Measurements from ENCODE around the gene PSMD2.

PSMD2 gene

DNA sequence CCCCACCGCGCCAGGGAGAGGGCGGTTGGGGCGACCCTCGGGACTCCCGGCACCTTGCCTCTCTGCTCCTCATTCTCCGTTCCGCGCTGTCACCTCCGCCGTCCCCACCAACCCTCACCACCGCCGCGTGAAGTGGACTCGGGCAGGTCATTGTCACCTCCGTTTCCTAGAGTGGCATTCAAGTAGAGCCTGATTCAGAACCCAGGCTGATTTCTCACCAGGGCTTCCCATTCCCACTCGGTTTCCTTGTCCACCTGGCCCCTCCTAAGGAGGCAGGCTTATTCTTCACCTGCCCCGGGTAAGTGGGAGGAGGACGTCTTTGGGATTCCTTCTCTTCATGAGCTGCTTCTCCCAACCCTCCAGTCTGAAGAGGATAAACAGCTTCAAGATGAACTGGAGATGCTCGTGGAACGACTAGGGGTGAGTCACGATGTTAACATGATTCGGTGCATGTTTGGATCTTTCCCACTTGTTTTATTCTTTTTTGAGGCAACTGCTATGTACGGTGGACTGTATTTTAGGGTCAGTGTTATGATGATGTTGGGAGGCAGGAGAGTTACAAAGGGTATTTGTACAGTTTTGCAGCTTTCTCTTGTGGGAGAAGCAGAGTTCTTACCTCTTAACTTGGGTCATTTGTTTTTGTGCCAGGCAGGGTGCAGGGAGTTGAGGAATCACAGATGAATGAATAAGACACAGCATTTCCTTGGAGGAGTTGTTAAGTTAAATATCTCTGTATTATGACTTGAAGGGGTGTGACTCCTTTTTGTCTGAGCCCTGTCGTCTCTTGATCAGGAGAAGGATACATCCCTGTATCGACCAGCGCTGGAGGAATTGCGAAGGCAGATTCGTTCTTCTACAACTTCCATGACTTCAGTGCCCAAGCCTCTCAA is 692 bp downstream of the PSMD2 start:
- peak overlapping the region; percentile 93 for H3K4me3 ChIP-seq (ENCODE audit: low read depth, low read length)
- peak; percentile 64 for DNase-seq (ENCODE audit: low read depth)
- no peak for TF ChIP-seq CTCF (conservative IDR thresholded peaks at IDR 0.05; ENCODE audit: low read depth, low read length)

GRCh38 chr3:184300378-184300720 is 1.3 kb downstream of the PSMD2 start:
- DNase-seq (ENCODE audit: low read depth): peak; percentile 27
- peak overlapping the region; percentile 93 for H3K4me3 ChIP-seq (ENCODE audit: low read depth, low read length)
- no peak for TF ChIP-seq CTCF (conservative IDR thresholded peaks at IDR 0.05; ENCODE audit: low read depth, low read length)

DNA sequence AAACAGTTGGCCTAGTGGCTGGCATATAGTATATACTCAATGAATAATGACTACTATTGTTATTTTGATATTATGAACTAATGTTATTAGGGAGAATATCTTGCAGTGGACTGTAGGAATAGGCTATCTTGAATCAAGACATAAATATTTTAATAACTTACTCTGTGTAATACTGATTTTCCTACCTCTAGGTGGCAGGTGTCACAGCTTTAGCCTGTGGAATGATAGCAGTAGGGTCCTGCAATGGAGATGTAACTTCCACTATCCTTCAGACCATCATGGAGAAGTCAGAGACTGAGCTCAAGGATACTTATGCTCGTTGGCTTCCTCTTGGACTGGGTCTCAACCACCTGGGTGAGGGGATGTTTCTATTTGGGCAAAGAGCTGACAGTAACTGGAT is 6.5 kb downstream of the PSMD2 start:
- no peak overlapping the region for H3K4me3 ChIP-seq (ENCODE audit: low read depth, low read length)
- peak; percentile 59 for DNase-seq (ENCODE audit: low read depth)
- TF ChIP-seq CTCF (conservative IDR thresholded peaks at IDR 0.05; ENCODE audit: low read depth, low read length): peak; percentile 58

GRCh38 chr3:184306341-184306972 is 7.4 kb downstream of the PSMD2 start:
- TF ChIP-seq CTCF (conservative IDR thresholded peaks at IDR 0.05; ENCODE audit: low read depth, low read length): no peak
- no peak for DNase-seq (ENCODE audit: low read depth)
- no peak overlapping the region for H3K4me3 ChIP-seq (ENCODE audit: low read depth, low read length)

DNA sequence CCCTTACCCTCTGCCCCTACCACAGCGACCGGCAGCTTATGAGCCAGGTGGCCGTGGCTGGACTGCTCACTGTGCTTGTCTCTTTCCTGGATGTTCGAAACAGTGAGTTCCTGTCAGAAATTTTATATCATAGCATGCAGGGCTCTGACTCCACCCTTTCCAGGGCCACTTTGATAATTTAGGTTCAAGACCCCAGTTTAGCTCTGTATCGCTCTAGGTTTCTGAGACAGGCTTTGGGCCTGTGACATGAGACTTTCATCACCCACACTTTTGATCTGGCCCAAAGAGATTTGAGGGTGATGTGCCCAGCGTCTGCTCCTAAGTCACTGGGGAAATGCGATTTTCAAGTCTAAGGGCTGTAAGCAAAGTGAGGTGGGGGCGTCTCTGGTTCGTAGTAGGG is 8.9 kb downstream of the PSMD2 start:
- no peak for DNase-seq (ENCODE audit: low read depth)
- no peak overlapping the region for H3K4me3 ChIP-seq (ENCODE audit: low read depth, low read length)
- no peak for TF ChIP-seq CTCF (conservative IDR thresholded peaks at IDR 0.05; ENCODE audit: low read depth, low read length)

DNA sequence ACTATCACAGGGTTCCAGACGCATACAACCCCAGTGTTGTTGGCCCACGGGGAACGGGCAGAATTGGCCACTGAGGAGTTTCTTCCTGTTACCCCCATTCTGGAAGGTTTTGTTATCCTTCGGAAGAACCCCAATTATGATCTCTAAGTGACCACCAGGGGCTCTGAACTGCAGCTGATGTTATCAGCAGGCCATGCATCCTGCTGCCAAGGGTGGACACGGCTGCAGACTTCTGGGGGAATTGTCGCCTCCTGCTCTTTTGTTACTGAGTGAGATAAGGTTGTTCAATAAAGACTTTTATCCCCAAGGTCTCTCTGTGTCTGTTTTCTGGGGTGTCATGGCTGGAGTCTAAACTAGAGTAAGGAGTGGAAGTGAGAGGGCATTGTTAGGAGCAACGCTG is 9.7 kb downstream of the PSMD2 start:
- peak; percentile 13 for TF ChIP-seq CTCF (conservative IDR thresholded peaks at IDR 0.05; ENCODE audit: low read depth, low read length)
- H3K4me3 ChIP-seq (ENCODE audit: low read depth, low read length): no peak overlapping the region
- no peak for DNase-seq (ENCODE audit: low read depth)
